A549 (cell line): Measurements from ENCODE around the gene RCSD1.

Experiments used
- BHLHE40 ChIP-seq: IDR thresholded peaks from 2 replicates; pipeline ENCODE4 v1.6.1; 2012; ENCODE audit warnings: low read depth, low read length, inconsistent platforms
- CHD2 ChIP-seq: fragments of 150-350 bp; IDR thresholded peaks from 2 replicates; pipeline ENCODE4 v1.6.1; 2014; ENCODE audit warnings: low read length; ENCODE audit not compliant: partially characterized antibody
- CTCF ChIP-seq: fragments of >200 bp; sonication (Bioruptor Twin); formaldehyde crosslinking; IDR thresholded peaks from 3 replicates; pipeline ENCODE4 v1.5.1; 2016
- EHF ChIP-seq: fragments of 250-450 bp; sonication (Bioruptor Pico); IDR thresholded peaks from 2 replicates; pipeline ENCODE4 v1.5.0; 2020; ENCODE audit warnings: mild to moderate bottlenecking
- EP300 ChIP-seq, 2 experiments: fragments of >200 bp; sonication (Bioruptor Twin); formaldehyde crosslinking; IDR thresholded peaks; 2 replicates in 1 of 2; 3 replicates in 1 of 2; pipeline ENCODE4 v1.6.1; 2016 to 2017
- JUN ChIP-seq, 2 experiments: fragments of >200 bp; sonication (Bioruptor Twin); formaldehyde crosslinking; IDR thresholded peaks; 2 replicates in 1 of 2; 3 replicates in 1 of 2; pipeline ENCODE4 v1.6.1; 2016 to 2017
- KDM1A ChIP-seq: fragments of 200-600 bp; sonication (generic); IDR thresholded peaks from 2 replicates; pipeline ENCODE4 v1.6.1; 2016; ENCODE audit warnings: low read depth, mild to moderate bottlenecking
- POLR2A ChIP-seq: IDR thresholded peaks from 2 replicates; pipeline ENCODE4 v1.6.1; 2012; ENCODE audit warnings: mild to moderate bottlenecking, low read length
- SREBF2 ChIP-seq: fragments of 450-650 bp; IDR thresholded peaks from 2 replicates; pipeline ENCODE4 v1.6.1; 2014; ENCODE audit warnings: mild to moderate bottlenecking, moderate library complexity
- ZSCAN20 ChIP-seq: fragments of 250-450 bp; sonication (Bioruptor Pico); IDR thresholded peaks from 2 replicates; pipeline ENCODE4 v1.8.0; 2022; ENCODE audit warnings: mild to moderate bottlenecking, moderate library complexity
- TF ChIP-seq, protein P1 (sequence below): fragments of >200 bp; sonication (Bioruptor Twin); formaldehyde crosslinking; IDR thresholded peaks from 3 replicates; pipeline ENCODE4 v1.6.1; 2016

DNA sequence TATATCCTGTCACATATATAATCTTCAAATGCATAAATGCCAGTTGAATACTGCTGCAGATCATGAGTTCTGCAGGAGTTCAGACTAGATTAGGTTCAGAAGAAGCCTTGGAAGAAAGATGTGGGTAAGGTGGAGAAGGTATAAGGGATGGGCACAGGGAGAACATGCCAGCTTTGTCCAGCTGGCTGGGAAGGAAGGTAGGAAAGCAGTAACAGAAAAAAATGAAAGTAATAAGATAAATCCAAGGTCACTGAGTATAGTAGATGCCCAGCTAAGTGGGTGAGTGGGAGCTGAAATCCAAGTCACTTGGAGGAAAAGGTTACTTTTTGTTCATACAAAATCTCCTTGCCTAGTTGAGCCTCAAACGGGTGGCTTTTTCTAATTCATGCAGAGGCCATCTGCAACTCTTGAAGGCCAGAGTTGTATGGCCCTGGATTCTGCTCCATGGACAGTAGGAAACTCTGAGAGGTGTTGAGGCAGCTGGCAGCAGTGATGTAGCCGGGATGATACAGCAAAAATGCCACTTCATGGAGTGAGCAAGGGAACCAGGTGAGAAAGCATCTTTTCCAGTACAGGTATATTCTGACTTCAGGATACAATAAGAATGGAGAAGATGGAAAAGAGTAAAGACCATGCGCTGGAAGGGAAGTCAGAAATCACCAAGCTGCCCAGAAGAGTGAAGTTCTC is 3.4 kb downstream of the RCSD1 start:
- TF ChIP-seq, protein P1, sequence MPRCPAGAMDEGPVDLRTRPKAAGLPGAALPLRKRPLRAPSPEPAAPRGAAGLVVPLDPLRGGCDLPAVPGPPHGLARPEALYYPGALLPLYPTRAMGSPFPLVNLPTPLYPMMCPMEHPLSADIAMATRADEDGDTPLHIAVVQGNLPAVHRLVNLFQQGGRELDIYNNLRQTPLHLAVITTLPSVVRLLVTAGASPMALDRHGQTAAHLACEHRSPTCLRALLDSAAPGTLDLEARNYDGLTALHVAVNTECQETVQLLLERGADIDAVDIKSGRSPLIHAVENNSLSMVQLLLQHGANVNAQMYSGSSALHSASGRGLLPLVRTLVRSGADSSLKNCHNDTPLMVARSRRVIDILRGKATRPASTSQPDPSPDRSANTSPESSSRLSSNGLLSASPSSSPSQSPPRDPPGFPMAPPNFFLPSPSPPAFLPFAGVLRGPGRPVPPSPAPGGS, result no peak
- TF ChIP-seq CTCF, result no peak
- TF ChIP-seq JUN (IDR thresholded peaks at IDR 0.05), result no peak
- no peak for TF ChIP-seq POLR2A
- TF ChIP-seq EP300 (IDR thresholded peaks at IDR 0.05), result no peak
- TF ChIP-seq ZSCAN20 (CRISPR knock-in tag), result no peak
- TF ChIP-seq EHF (CRISPR knock-in tag), result no peak
- TF ChIP-seq SREBF2, result no peak
- TF ChIP-seq KDM1A, result no peak
- TF ChIP-seq BHLHE40, result no peak
- TF ChIP-seq CHD2, result no peak
